Measurements from ENCODE around the gene LEKR1. TPM values are rescaled to one million over a fixed set of nuclear protein-coding genes. Genes with fewer than 3 reads are reported as not detected.

The LEKR1 gene
- total and polyA plus RNA-seq, 7 donors = 0.12 to 0.79 (median 0.32) TPM; not detected in 2

DNA sequence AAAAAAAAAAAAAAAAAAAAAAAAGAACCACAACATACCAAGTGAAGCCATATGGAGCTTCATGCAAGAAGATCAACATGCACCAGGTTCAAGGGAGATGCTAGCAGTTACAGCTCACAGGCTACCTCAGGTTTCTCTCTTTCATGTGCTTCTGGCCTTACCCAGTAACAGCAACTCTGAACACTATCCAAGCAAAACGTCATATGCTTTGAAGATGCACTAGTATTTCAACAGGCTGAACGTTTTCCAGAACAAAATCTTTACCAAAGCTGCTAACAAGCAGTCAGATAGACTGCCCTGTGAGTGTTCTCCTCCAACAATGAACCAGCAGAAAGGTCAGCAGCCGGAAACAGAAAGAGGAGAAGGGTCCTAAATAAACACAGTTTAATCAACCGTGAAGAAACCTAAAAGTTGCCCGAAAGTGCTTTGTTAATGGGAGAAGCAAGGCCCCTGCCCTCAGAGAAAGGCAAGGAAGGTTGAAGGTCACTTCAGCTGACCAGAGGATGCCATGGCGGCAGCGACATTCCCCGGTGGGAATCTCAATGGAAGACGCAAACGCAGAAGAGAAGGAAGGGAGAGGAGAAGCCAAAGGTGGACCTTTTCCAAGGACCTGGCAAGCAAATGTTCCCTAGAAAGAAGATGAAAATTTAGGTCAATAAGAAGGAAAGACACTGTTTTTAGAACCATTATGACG lies 253.7 kb downstream of the LEKR1 start:
- no peaks in the 10 kb centered on the region for H3K27me3 ChIP-seq (ENCODE audit: insufficient read depth in 3 of 3, low read length in 2 of 3)
- no peak for DNase-seq
- ATAC-seq = no peak
- H3K9me3 ChIP-seq = no peaks in the 10 kb centered on the region
- 64 to 78% (median 69%) methylated on average over 11 of the region's 11 CpGs for WGBS, 3 donors
- intact Hi-C loops (cut with DNase I) = loop anchor here (5.0 to 10.0 kb wide), 5 partner anchors 265 to 928 kb away; partner anchors contain the start of genes SSR3 (in 1 of the 2) and TIPARP (in 1 of the 2)
- peaks cover 7% of the 10 kb centered on the region for H3K4me1 ChIP-seq
- H3K27ac ChIP-seq = no peak overlapping the region
- TF ChIP-seq, protein P1, sequence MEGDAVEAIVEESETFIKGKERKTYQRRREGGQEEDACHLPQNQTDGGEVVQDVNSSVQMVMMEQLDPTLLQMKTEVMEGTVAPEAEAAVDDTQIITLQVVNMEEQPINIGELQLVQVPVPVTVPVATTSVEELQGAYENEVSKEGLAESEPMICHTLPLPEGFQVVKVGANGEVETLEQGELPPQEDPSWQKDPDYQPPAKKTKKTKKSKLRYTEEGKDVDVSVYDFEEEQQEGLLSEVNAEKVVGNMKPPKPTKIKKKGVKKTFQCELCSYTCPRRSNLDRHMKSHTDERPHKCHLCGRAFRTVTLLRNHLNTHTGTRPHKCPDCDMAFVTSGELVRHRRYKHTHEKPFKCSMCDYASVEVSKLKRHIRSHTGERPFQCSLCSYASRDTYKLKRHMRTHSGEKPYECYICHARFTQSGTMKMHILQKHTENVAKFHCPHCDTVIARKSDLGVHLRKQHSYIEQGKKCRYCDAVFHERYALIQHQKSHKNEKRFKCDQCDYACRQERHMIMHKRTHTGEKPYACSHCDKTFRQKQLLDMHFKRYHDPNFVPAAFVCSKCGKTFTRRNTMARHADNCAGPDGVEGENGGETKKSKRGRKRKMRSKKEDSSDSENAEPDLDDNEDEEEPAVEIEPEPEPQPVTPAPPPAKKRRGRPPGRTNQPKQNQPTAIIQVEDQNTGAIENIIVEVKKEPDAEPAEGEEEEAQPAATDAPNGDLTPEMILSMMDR (IDR thresholded peaks at IDR 0.05) = no peak
- no peak overlapping the region for H3K4me3 ChIP-seq
- no peaks in the 10 kb centered on the region for H3K36me3 ChIP-seq (ENCODE audit: insufficient read depth in 1 of 2, low read depth in 1 of 2)

DNA sequence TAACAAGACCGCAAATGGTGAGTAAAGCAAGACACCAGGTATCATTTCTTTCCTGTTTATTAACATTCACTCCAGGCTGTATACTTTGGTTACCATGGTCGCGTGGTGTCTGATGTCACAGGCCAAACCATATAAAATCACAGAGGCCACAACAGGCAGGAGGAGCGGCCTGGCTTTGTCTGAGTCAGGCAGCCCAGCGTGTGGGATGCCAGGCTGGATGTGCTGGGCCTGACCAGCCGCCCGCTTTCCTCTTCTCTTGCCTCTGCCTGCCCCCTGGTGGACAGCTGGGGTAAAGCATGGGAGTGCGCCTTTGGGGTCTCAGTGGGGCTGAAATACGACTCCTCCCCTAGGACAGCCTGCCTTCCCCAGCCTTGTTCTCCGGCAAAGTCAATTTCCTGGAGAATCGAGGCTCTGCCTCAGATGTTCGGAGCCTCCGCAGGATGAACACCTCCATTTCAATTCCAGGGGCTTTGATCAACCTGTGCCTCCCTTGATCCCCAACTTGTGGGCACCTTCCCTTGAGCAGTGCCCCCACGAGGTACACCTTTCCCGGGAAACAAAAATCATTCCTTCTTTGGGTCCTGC lies 255.6 kb downstream of the LEKR1 start:
- ATAC-seq (peak; percentile 83 to 90 (median 88)), DNase-seq (peak; percentile 91 to 95)
- Histone ChIP-seq H3K4me3 (no peak overlapping the region), H3K27ac (no peak overlapping the region), H3K27me3 (ENCODE audit: insufficient read depth in 3 of 3, low read length in 2 of 3) (no peaks in the 10 kb centered on the region), H3K9me3 (no peaks in the 10 kb centered on the region), H3K36me3 (ENCODE audit: insufficient read depth in 1 of 2, low read depth in 1 of 2) (no peaks in the 10 kb centered on the region), H3K4me1 (peaks cover 19% of the 10 kb centered on the region)
- intact Hi-C loops (cut with DNase I) = loop anchor here (1.0 to 10.0 kb wide), 5 partner anchors 267 to 929 kb away; partner anchors contain the start of genes TIPARP (in 2 of the 2) and SSR3 (in 1 of the 2)
- 9 to 12% (median 9%) methylated on average over 14 to 15 of the region's 15 CpGs for WGBS, 3 donors
- TF ChIP-seq, protein P1 (IDR thresholded peaks at IDR 0.05) = peak; percentile 98

DNA sequence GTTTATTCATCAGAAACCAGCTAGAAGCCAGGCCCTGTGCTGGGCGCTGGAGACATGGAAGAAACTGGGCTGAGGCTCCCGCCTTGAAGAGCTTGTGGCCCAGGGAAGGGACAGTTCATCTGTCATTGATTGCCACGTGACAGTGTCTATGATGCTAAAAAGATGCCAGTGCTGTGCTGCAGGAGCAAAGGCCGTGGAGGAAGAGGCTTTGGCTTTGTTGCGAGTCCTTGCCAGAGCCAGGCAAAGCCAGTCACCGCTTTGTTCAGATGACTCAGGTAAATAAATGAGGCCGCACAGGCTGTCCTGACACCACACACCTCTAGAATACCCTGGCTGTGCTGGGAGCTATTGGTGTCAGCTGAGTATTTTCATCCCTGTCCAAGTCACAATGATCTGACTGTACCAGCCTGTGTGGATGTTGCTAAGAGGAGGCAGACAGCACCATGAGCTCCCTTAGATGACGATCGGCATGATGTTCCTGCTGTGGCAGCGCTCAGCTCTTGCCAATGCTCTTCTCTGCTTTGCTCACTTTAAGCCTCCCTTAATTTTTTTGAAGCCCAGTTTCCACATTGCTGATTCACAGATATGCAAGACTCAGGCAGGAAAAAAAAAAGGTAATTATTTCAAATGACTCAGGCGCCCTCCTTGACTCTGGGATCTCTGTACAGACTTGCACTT lies 256.3 kb downstream of the LEKR1 start:
- intact Hi-C loops (cut with DNase I) = loop anchor here (5.0 to 10.0 kb wide), 4 partner anchors 268 to 930 kb away; partner anchors contain the start of genes SSR3 (in 1 of the 2) and TIPARP (in 1 of the 2)
- no peak for DNase-seq
- no peak overlapping the region for H3K27ac ChIP-seq
- no peaks in the 10 kb centered on the region for H3K36me3 ChIP-seq (ENCODE audit: insufficient read depth in 1 of 2, low read depth in 1 of 2)
- no peaks in the 10 kb centered on the region for H3K27me3 ChIP-seq (ENCODE audit: insufficient read depth in 3 of 3, low read length in 2 of 3)
- TF ChIP-seq, protein P1 (IDR thresholded peaks at IDR 0.05) = no peak
- no peaks in the 10 kb centered on the region for H3K9me3 ChIP-seq
- peaks cover 26% of the 10 kb centered on the region for H3K4me1 ChIP-seq
- WGBS, 3 donors = 70 to 85% (median 75%) methylated on average over 11 of the region's 11 CpGs
- ATAC-seq = peak in 3 of 4 donors; percentile 57 to 70 (median 65)
- H3K4me3 ChIP-seq = no peak overlapping the region

GRCh38 chr3:157083824-157084223 lies 257.7 kb downstream of the LEKR1 start:
- no peak overlapping the region for H3K27ac ChIP-seq
- peaks cover 34% of the 10 kb centered on the region for H3K4me1 ChIP-seq
- DNase-seq (no peak), ATAC-seq (no peak)
- H3K27me3 ChIP-seq (ENCODE audit: insufficient read depth in 3 of 3, low read length in 2 of 3) = no peaks in the 10 kb centered on the region
- no peaks in the 10 kb centered on the region for H3K36me3 ChIP-seq (ENCODE audit: insufficient read depth in 1 of 2, low read depth in 1 of 2)
- H3K4me3 ChIP-seq = no peak overlapping the region
- intact Hi-C loops (cut with DNase I) = loop anchor here (5.0 to 10.0 kb wide), 4 partner anchors 269 to 932 kb away; partner anchors contain the start of genes SSR3 (in 1 of the 2) and TIPARP (in 1 of the 2)
- TF ChIP-seq, protein P1 (IDR thresholded peaks at IDR 0.05) = no peak
- whole genome bisulfite sequencing, 3 donors = 87 to 100% (median 97%) methylated on average over 1 of the region's 1 CpG
- no peaks in the 10 kb centered on the region for H3K9me3 ChIP-seq

Measured in psoas muscle (tissue), 8 donors.